GM06990 (cell line): ENCODE results near the gene FBXO11.
"Not testable (repeated sequence)": the region's sequence is repeated elsewhere in the genome, so short reads cannot be mapped to it uniquely, and the experiment has no call there.

Experiments
- DNase-seq: peaks from one replicate; pipeline ENCODE4 v3.0.0-alpha.2; 2011; ENCODE audit not compliant: insufficient read length; ENCODE audit errors: extremely low read depth
- H3K27me3 ChIP-seq: replicated peaks from 2 replicates; pipeline ENCODE4 v1.6.0; 2011; ENCODE audit warnings: low read length; ENCODE audit not compliant: control insufficient read depth, insufficient read depth
- H3K36me3 ChIP-seq: 2 replicates; pipeline ENCODE4 v1.5.1; 2011; ENCODE audit warnings: low read length; ENCODE audit not compliant: control insufficient read depth, insufficient read depth
- H3K4me3 ChIP-seq: replicated peaks from 2 replicates; pipeline ENCODE4 v1.5.1; 2011; ENCODE audit warnings: low read depth, mild to moderate bottlenecking, control low read depth, low read length
- TF ChIP-seq, protein P1 (sequence below): IDR thresholded peaks from 2 replicates; pipeline ENCODE4 v1.5.1; 2011; ENCODE audit warnings: low read length, control low read depth, mild to moderate bottlenecking, inconsistent platforms; ENCODE audit not compliant: insufficient read depth, poor library complexity, severe bottlenecking

FBXO11 gene

DNA sequence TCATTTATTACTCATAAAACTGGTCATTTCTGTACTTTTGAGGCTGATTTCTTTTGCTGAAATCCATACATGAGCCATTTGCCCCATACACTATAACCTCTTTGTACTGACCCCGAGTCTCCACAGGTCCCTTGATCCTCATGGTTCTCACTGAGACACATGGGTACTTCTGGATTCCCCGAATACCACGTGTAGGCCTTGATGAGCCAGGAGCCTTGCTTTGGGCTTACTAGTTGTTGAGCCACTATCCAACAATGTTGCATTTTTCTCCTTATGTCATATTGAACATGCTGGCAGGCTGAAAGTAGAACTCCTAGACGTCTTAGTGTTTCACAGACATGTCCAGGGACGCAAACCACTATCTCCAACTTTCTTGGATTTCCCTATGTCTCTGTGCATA is 2.4 kb upstream of the FBXO11 start:
- DNase-seq = no peak
- Histone ChIP-seq H3K4me3 (no peak overlapping the region), H3K36me3 (no peaks in the 10 kb centered on the region), H3K27me3 (no peaks in the 10 kb centered on the region)
- TF ChIP-seq, protein P1, sequence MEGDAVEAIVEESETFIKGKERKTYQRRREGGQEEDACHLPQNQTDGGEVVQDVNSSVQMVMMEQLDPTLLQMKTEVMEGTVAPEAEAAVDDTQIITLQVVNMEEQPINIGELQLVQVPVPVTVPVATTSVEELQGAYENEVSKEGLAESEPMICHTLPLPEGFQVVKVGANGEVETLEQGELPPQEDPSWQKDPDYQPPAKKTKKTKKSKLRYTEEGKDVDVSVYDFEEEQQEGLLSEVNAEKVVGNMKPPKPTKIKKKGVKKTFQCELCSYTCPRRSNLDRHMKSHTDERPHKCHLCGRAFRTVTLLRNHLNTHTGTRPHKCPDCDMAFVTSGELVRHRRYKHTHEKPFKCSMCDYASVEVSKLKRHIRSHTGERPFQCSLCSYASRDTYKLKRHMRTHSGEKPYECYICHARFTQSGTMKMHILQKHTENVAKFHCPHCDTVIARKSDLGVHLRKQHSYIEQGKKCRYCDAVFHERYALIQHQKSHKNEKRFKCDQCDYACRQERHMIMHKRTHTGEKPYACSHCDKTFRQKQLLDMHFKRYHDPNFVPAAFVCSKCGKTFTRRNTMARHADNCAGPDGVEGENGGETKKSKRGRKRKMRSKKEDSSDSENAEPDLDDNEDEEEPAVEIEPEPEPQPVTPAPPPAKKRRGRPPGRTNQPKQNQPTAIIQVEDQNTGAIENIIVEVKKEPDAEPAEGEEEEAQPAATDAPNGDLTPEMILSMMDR = no peak

- DNase-seq = no peak
- no peaks in the 10 kb centered on the region for H3K27me3 ChIP-seq
- H3K36me3 ChIP-seq = no peaks in the 10 kb centered on the region
- H3K4me3 ChIP-seq = peak overlapping the region; percentile 58
- TF ChIP-seq, protein P1 = peak; percentile 63
Observed at GRCh38 chr2:47907039-47907781, 912 bp upstream of the FBXO11 start.

- no peaks in the 10 kb centered on the region for H3K27me3 ChIP-seq
- peak; percentile 81 for DNase-seq
- TF ChIP-seq, protein P1 = no peak
- H3K36me3 ChIP-seq = no peaks in the 10 kb centered on the region
- peak overlapping the region; percentile 97 for H3K4me3 ChIP-seq
Observed at GRCh38 chr2:47905386-47906156, 727 bp downstream of the FBXO11 start.

DNA sequence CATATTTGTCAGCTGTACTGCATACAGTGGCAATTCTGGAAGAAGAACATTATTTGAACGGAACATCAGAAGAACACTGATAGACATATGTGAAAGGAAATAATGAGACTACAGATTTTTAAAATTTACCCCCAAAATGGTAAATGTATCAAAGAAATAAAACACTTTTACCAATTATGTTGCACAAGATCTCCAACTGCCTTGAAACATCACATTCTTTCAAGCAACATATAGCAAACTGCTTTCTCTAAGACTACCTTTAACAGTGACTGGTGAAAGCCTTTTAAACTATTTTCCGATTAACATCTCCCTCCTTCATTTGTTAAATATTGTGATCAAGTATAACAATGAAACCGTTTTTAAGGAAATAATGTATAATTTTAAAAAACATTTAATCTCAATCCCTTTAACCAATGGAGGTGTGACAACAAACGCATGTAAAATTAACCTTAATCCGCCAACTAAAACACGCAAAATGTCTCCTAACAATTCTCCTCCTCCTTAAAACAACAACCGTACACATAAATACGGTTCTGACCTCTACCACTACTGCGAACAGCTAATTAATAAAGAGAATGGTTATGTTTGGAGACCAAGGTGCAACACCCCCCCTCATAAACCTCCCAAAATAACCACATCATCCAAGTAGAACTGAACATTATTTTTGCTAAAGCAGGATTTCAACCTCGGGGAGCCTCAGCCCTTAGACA is 2.4 kb downstream of the FBXO11 start:
- no peak for DNase-seq

DNA sequence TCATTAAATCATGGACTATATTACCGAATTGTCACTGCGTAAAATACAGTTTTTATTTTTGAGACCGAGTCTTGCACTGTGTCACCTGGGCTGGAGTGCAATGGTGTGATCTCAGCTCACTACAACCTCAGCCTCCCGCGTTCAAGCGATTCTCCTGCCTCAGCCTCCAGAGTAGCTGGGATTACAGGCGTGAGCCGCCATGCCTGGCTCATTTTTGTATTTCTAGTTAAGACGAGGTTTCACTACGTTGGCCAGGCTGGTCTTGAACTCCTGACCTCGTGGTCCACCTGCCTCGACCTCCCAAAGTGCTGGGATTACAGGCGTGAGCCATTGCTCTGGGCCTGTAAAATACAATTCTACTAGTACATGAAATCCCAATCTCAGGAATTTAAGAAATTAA is 4.4 kb downstream of the FBXO11 start:
- DNase-seq, H3K27me3 ChIP-seq, H3K4me3 ChIP-seq, H3K36me3 ChIP-seq: not testable (repeated sequence)

More for the DNA sequence above, 2.4 kb downstream of the FBXO11 start:
- H3K4me3 ChIP-seq = peak overlapping the region; percentile 97
- no peaks in the 10 kb centered on the region for H3K27me3 ChIP-seq
- TF ChIP-seq, protein P1 = no peak
- H3K36me3 ChIP-seq = no peaks in the 10 kb centered on the region

DNA sequence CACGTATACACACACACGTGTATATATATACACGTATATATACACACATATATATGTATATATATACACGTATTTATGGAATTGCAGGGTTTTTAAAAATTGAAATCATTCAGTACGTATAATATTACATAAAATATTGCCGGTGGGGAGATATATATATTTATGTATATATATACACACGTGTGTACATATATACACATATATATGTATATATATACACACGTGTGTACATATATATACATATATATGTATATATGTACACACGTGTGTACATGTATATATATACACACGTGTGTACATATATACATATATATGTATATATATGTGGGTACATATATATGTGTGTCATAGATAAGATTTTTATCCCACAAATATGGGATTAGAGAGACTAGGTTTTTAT is 5.4 kb downstream of the FBXO11 start:
- DNase-seq = no peak

More for the DNA sequence above, 5.4 kb downstream of the FBXO11 start:
- TF ChIP-seq, protein P1 = no peak
- no peak overlapping the region for H3K4me3 ChIP-seq
- H3K27me3 ChIP-seq = no peaks in the 10 kb centered on the region
- no peaks in the 10 kb centered on the region for H3K36me3 ChIP-seq
